C4-2B (cell line): ENCODE measurements around the gene CCL24.

Experiments used
- ZFX ChIP-seq: fragments of 450-650 bp; IDR thresholded peaks from 2 replicates; pipeline ENCODE4 v1.6.1; 2017
- TF ChIP-seq, protein P1 (sequence below): fragments of 450-650 bp; conservative IDR thresholded peaks from 2 replicates; pipeline ENCODE4 v1.5.1; 2017; ENCODE audit warnings: mild to moderate bottlenecking

DNA sequence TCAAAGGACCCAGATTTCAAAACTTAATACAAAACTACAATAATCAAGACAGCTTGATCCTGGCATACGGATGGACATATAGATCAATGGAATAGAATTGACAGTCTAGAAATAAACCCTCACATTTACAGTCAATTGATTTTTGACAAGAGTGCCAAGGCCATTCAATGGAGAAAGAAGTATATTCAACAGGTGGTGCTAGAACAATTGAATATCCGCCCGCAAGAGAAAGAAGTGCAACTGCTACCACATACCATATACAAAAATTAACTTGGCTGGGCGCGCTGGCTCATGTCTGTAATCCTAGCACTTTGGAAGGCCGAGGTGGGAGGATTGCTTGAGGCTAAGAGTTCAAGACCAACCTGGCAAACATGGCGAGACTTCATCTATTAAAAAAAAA, 23.2 kb upstream of the CCL24 start:
- TF ChIP-seq, protein P1, sequence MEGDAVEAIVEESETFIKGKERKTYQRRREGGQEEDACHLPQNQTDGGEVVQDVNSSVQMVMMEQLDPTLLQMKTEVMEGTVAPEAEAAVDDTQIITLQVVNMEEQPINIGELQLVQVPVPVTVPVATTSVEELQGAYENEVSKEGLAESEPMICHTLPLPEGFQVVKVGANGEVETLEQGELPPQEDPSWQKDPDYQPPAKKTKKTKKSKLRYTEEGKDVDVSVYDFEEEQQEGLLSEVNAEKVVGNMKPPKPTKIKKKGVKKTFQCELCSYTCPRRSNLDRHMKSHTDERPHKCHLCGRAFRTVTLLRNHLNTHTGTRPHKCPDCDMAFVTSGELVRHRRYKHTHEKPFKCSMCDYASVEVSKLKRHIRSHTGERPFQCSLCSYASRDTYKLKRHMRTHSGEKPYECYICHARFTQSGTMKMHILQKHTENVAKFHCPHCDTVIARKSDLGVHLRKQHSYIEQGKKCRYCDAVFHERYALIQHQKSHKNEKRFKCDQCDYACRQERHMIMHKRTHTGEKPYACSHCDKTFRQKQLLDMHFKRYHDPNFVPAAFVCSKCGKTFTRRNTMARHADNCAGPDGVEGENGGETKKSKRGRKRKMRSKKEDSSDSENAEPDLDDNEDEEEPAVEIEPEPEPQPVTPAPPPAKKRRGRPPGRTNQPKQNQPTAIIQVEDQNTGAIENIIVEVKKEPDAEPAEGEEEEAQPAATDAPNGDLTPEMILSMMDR: no peak
- no peak for TF ChIP-seq ZFX
